IPS-15b (cell line): ENCODE measurements around the gene RNF213.
"Not testable (repeated sequence)": the region's sequence is repeated elsewhere in the genome, so short reads cannot be mapped to it uniquely, and the experiment has no call there.

Source experiments
- H3K27me3 ChIP-seq: one replicate; pipeline ENCODE4 v1.6.1; 2013; ENCODE audit warnings: low read length; ENCODE audit not compliant: control insufficient read depth, insufficient read depth
- H3K36me3 ChIP-seq: one replicate; pipeline ENCODE4 v1.6.1; 2013; ENCODE audit warnings: low read length; ENCODE audit not compliant: control insufficient read depth, insufficient read depth
- H3K4me1 ChIP-seq: one replicate; pipeline ENCODE4 v1.6.1; 2013; ENCODE audit warnings: mild to moderate bottlenecking, low read length; ENCODE audit not compliant: control insufficient read depth, insufficient read depth
- H3K4me3 ChIP-seq: one replicate; pipeline ENCODE4 v1.5.1; 2013; ENCODE audit warnings: low read depth, low read length
- H3K9ac ChIP-seq: one replicate; pipeline ENCODE4 v1.6.1; 2013; ENCODE audit warnings: low read depth, mild to moderate bottlenecking, low read length
- H3K9me3 ChIP-seq: one replicate; pipeline ENCODE4 v1.6.1; 2013; ENCODE audit warnings: mild to moderate bottlenecking, low read length; ENCODE audit not compliant: control insufficient read depth, insufficient read depth

RNF213 gene

GRCh38 chr17:80402102-80402501 is 141.4 kb downstream of the RNF213 start:
- H3K4me3 ChIP-seq, H3K27me3 ChIP-seq, H3K36me3 ChIP-seq, H3K9me3 ChIP-seq, H3K4me1 ChIP-seq, H3K9ac ChIP-seq: not testable (repeated sequence)

GRCh38 chr17:80402959-80403358 is 142.3 kb downstream of the RNF213 start:
- no peaks in the 10 kb centered on the region for H3K27me3 ChIP-seq
- H3K36me3 ChIP-seq: no peaks in the 10 kb centered on the region
- H3K4me3 ChIP-seq: no peak overlapping the region
- H3K9me3 ChIP-seq: no peaks in the 10 kb centered on the region
- H3K9ac ChIP-seq: no peak overlapping the region
- H3K4me1 ChIP-seq: no peaks in the 10 kb centered on the region

- no peaks in the 10 kb centered on the region for H3K36me3 ChIP-seq
- H3K4me3 ChIP-seq: no peak overlapping the region
- no peaks in the 10 kb centered on the region for H3K27me3 ChIP-seq
- H3K4me1 ChIP-seq: no peaks in the 10 kb centered on the region
- no peaks in the 10 kb centered on the region for H3K9me3 ChIP-seq
- no peak overlapping the region for H3K9ac ChIP-seq
Measured at GRCh38 chr17:80406146-80406545, 145.5 kb downstream of the RNF213 start.

- not testable (repeated sequence) for H3K9me3 ChIP-seq, H3K4me1 ChIP-seq, H3K36me3 ChIP-seq, H3K27me3 ChIP-seq, H3K4me3 ChIP-seq, H3K9ac ChIP-seq
Measured at GRCh38 chr17:80407917-80408316, 147.3 kb downstream of the RNF213 start.

GRCh38 chr17:80408872-80409271 is 148.2 kb downstream of the RNF213 start:
- H3K36me3 ChIP-seq: no peaks in the 10 kb centered on the region

GRCh38 chr17:80409626-80410025 is 149.0 kb downstream of the RNF213 start:
- Histone ChIP-seq H3K27me3 (peaks cover 16% of the 10 kb centered on the region), H3K9me3 (no peaks in the 10 kb centered on the region), H3K36me3 (no peaks in the 10 kb centered on the region), H3K9ac (no peak overlapping the region), H3K4me1 (no peaks in the 10 kb centered on the region), H3K4me3 (no peak overlapping the region)

More at GRCh38 chr17:80408872-80409271, 148.2 kb downstream of the RNF213 start:
- H3K27me3 ChIP-seq: peaks cover 10% of the 10 kb centered on the region
- H3K4me1 ChIP-seq: no peaks in the 10 kb centered on the region
- no peak overlapping the region for H3K9ac ChIP-seq
- H3K4me3 ChIP-seq: no peak overlapping the region
- H3K9me3 ChIP-seq: no peaks in the 10 kb centered on the region

- H3K9me3 ChIP-seq, H3K4me3 ChIP-seq, H3K9ac ChIP-seq, H3K4me1 ChIP-seq, H3K36me3 ChIP-seq: not testable (repeated sequence)
- H3K27me3 ChIP-seq: peaks cover 16% of the 10 kb centered on the region
Measured at GRCh38 chr17:80410441-80411087, 149.9 kb downstream of the RNF213 start.

- H3K36me3 ChIP-seq: no peaks in the 10 kb centered on the region
- H3K9ac ChIP-seq: no peak overlapping the region
- H3K4me3 ChIP-seq: peak overlapping the region; percentile 87
- H3K9me3 ChIP-seq: no peaks in the 10 kb centered on the region
- H3K4me1 ChIP-seq: no peaks in the 10 kb centered on the region
- H3K27me3 ChIP-seq: peaks cover 16% of the 10 kb centered on the region
Measured at GRCh38 chr17:80413771-80414507, 153.3 kb downstream of the RNF213 start.

GRCh38 chr17:80414508-80414802 is 153.8 kb downstream of the RNF213 start:
- Histone ChIP-seq H3K4me3 (peak overlapping the region; percentile 87), H3K9ac (no peak overlapping the region), H3K36me3 (no peaks in the 10 kb centered on the region), H3K27me3 (peaks cover 16% of the 10 kb centered on the region), H3K4me1 (no peaks in the 10 kb centered on the region), H3K9me3 (no peaks in the 10 kb centered on the region)

GRCh38 chr17:80414803-80415625 is 154.4 kb downstream of the RNF213 start, which contains the start of gene ENDOV:
TSS of gene ENDOV (plus strand) at chr17:80415167. CDS start at chr17:80415195, 28 bp downstream.
- H3K9ac ChIP-seq: peak within 1 kb of the TSS; percentile 79
- peaks cover 16% of the 10 kb centered on the region for H3K27me3 ChIP-seq
- H3K4me1 ChIP-seq: no peaks in the 10 kb centered on the region
- H3K4me3 ChIP-seq: peak within 1 kb of the TSS; percentile 87
- no peaks in the 10 kb centered on the region for H3K36me3 ChIP-seq
- no peaks in the 10 kb centered on the region for H3K9me3 ChIP-seq

GRCh38 chr17:80415626-80416137 is 155.0 kb downstream of the RNF213 start:
- no peaks in the 10 kb centered on the region for H3K4me1 ChIP-seq

More at GRCh38 chr17:80415626-80416137, 155.0 kb downstream of the RNF213 start:
- H3K27me3 ChIP-seq: peaks cover 16% of the 10 kb centered on the region
- H3K9ac ChIP-seq: peak overlapping the region; percentile 32
- H3K9me3 ChIP-seq: no peaks in the 10 kb centered on the region
- H3K4me3 ChIP-seq: peak overlapping the region; percentile 87
- H3K36me3 ChIP-seq: no peaks in the 10 kb centered on the region
